ENCODE measurements around the gene SMIM23.

The SMIM23 gene

GRCh38 chr5:171839112-171839511, 53.5 kb downstream of the SMIM23 start:
- no peak for DNase-seq
- Histone ChIP-seq H3K4me1 (ENCODE audit: control extremely low read depth in 1 of 4, control insufficient read depth in 4 of 4, insufficient read depth in 4 of 4, low read length in 3 of 4) (peaks cover 2 to 49% (median 40%) of the 10 kb centered on the region in 4 experiments), H3K9me3 (ENCODE audit: control extremely low read depth in 1 of 5, control insufficient read depth in 4 of 5, insufficient read depth in 2 of 5, low read depth in 1 of 5, low read length in 4 of 5) (no peaks in the 10 kb centered on the region), H3K27me3 (replicated peaks in 2 of 5; ENCODE audit: control insufficient read depth in 4 of 5, insufficient read depth in 5 of 5, low read length in 4 of 5) (no peaks in the 10 kb centered on the region), H3K27ac (ENCODE audit: insufficient read depth in 1 of 2, low read depth in 1 of 2, low read length in 2 of 2, poor library complexity in 1 of 2, severe bottlenecking in 2 of 2) (no peak overlapping the region), H3K36me3 (ENCODE audit: control insufficient read depth in 4 of 4, insufficient read depth in 4 of 4, low read length in 3 of 4) (no peaks in the 10 kb centered on the region), H3K4me3 (ENCODE audit: control insufficient read depth in 1 of 7, extremely low read depth in 1 of 7, insufficient read depth in 4 of 7, low read depth in 2 of 7, low read length in 6 of 7) (no peak overlapping the region)
- CTCF ChIA-PET: interaction anchor here (0.8 to 1.5 kb wide), 4 partner anchors 9 to 209 kb away, joined by 3 to 7 read pairs (median 4); no protein-coding TSS in a partner anchor
- WGBS (ENCODE audit: insufficient coverage): 82% methylated on average over 2 of the region's 2 CpGs
- POLR2A ChIA-PET: no interaction called here

- POLR2A ChIA-PET: no interaction called here
These were observed 54.4 kb downstream of the SMIM23 start for GRCh38 chr5:171840066-171840465.

More at GRCh38 chr5:171840066-171840465, 54.4 kb downstream of the SMIM23 start:
- DNase-seq: peak in 2 of 3 donors; percentile 43 to 62
- no peak overlapping the region for H3K4me3 ChIP-seq (ENCODE audit: control insufficient read depth in 1 of 7, extremely low read depth in 1 of 7, insufficient read depth in 4 of 7, low read depth in 2 of 7, low read length in 6 of 7)
- H3K27ac ChIP-seq (ENCODE audit: insufficient read depth in 1 of 2, low read depth in 1 of 2, low read length in 2 of 2, poor library complexity in 1 of 2, severe bottlenecking in 2 of 2): no peak overlapping the region
- CTCF ChIA-PET: interaction anchor here (1.2 to 2.0 kb wide), 4 partner anchors 8 to 19 kb away, joined by 3 to 7 read pairs (median 6); no protein-coding TSS in a partner anchor
- no peaks in the 10 kb centered on the region for H3K27me3 ChIP-seq (replicated peaks in 2 of 5; ENCODE audit: control insufficient read depth in 4 of 5, insufficient read depth in 5 of 5, low read length in 4 of 5)
- H3K9me3 ChIP-seq (ENCODE audit: control extremely low read depth in 1 of 5, control insufficient read depth in 4 of 5, insufficient read depth in 2 of 5, low read depth in 1 of 5, low read length in 4 of 5): no peaks in the 10 kb centered on the region
- WGBS (ENCODE audit: insufficient coverage): 44% methylated on average over 2 of the region's 2 CpGs
- H3K4me1 ChIP-seq (ENCODE audit: control extremely low read depth in 1 of 4, control insufficient read depth in 4 of 4, insufficient read depth in 4 of 4, low read length in 3 of 4): peaks cover 0 to 42% (median 36%) of the 10 kb centered on the region in 4 experiments
- H3K36me3 ChIP-seq (ENCODE audit: control insufficient read depth in 4 of 4, insufficient read depth in 4 of 4, low read length in 3 of 4): no peaks in the 10 kb centered on the region
